ENCODE data around the gene DSP. TPM values are rescaled to one million over a fixed set of nuclear protein-coding genes. Genes with fewer than 3 reads are reported as not detected.

The DSP gene
- total and polyA plus RNA-seq, 10 of the 15 experiments (the other 5 are each of a cell fraction or from before 2014, with no cell fraction given) = under 0.01 to 0.36 (median 0.04) TPM; not detected in 4

DNA sequence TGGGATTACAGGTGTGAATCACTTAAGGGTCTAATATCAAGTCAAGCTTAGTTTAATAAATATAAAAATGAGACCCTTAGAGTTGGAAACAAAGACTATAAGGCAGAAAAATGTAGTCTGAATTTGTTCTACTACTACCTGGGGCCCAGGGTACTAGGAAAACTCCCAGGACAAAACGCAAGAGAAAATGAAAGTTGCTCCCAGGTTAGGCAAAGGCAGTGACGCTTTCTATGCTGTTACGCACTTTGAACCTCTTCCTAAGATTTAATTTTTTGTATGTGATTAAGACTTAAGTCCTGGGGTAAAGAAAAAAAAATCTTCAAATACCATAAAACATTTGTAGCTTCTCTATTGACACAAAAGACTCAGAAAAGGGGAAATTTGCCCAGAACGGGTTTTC, 17.3 kb downstream of the DSP start:
- ChIA-PET SMC1A (ENCODE audit: uncharacterized antibody, unreplicated experiment) (no interaction called here), RAD21 (ENCODE audit: unreplicated experiment) (no interaction called here), CTCF (no interaction called here), POLR2A (no interaction called here)
- Histone ChIP-seq H3K9ac (ENCODE audit: control insufficient read depth, insufficient read depth, low read length) (no peak overlapping the region), H3K4me3 (no peak overlapping the region), H3K4me2 (ENCODE audit: control insufficient read depth, insufficient read depth) (no peak overlapping the region), H3K27ac (ENCODE audit: control insufficient read depth, insufficient read depth) (no peak overlapping the region), H3K27me3 (replicated peaks in 1 of 2; ENCODE audit: control insufficient read depth in 2 of 2, insufficient read depth in 2 of 2, low read length in 1 of 2) (0 out of 4 replicates have a peak, but pooled peaks cover 1 to 4% of the 10 kb centered on the region in 2 experiments), H3K79me2 (ENCODE audit: control insufficient read depth, insufficient read depth, low read length) (no peaks in the 10 kb centered on the region), H3K4me1 (ENCODE audit: control insufficient read depth, insufficient read depth, low read length) (no peaks in the 10 kb centered on the region), H4K20me1 (ENCODE audit: control insufficient read depth, insufficient read depth) (no peaks in the 10 kb centered on the region), H3K36me3 (ENCODE audit: control insufficient read depth in 2 of 2, insufficient read depth in 2 of 2, low read length in 1 of 2) (no peaks in the 10 kb centered on the region), H2AFZ (ENCODE audit: control insufficient read depth, low read depth, low read length) (no peak overlapping the region), H3K9me3 (replicated peaks; ENCODE audit: control insufficient read depth, insufficient read depth, low read length) (no peaks in the 10 kb centered on the region)
- no peak for FAIRE-seq
- in situ Hi-C loops (cut with MboI) (no loop called here), intact Hi-C loops (cut with micrococcal nuclease; ENCODE audit: unreplicated experiment) (no loop called here)
- BruUV-seq (replicated peaks) = no TSS peak
- no peak for ATAC-seq
- DNase-seq (ENCODE audit: low read depth, low spot score) = no peak
- WGBS (ENCODE audit: insufficient coverage, insufficient replicate concordance, low lambda C conversion rate, missing lambda C conversion rate) = 45% methylated on average over 4 of the region's 4 CpGs
- TF ChIP-seq ZNF274 (IDR thresholded peaks at IDR 0.05; ENCODE audit: insufficient read depth, insufficient read length) = no peak
- no peak for TF ChIP-seq SMAD5 (IDR thresholded peaks at IDR 0.05; ENCODE audit: low read depth)
- no peak for TF ChIP-seq MYC (IDR thresholded peaks at IDR 0.05; ENCODE audit: insufficient read depth, insufficient read length, insufficient replicate concordance, low read length, severe bottlenecking)
- TF ChIP-seq NFXL1 (IDR thresholded peaks at IDR 0.05; ENCODE audit: borderline replicate concordance) = no peak
- no peak for TF ChIP-seq IRF3 (IDR thresholded peaks at IDR 0.05)
- no peak for TF ChIP-seq BHLHE40 (IDR thresholded peaks at IDR 0.05; ENCODE audit: borderline replicate concordance in 1 of 2, low read depth in 2 of 2, low read length in 1 of 2)
- no peak for TF ChIP-seq POLR2A (IDR thresholded peaks at IDR 0.05; ENCODE audit: low read depth, low read length)
- TF ChIP-seq SMARCA5 (IDR thresholded peaks at IDR 0.05) = no peak
- no peak for TF ChIP-seq ESRRA (IDR thresholded peaks at IDR 0.05; ENCODE audit: low read length)
- TF ChIP-seq EZH2 (IDR thresholded peaks at IDR 0.05; ENCODE audit: borderline replicate concordance, control insufficient read depth, low read depth, low read length) = no peak
- TF ChIP-seq FOS (IDR thresholded peaks at IDR 0.05; ENCODE audit: borderline replicate concordance, extremely low read depth, insufficient read length) = no peak
- no peak for TF ChIP-seq CBFB (IDR thresholded peaks at IDR 0.05; ENCODE audit: low read depth)
- TF ChIP-seq SMAD1 (IDR thresholded peaks at IDR 0.05; ENCODE audit: low read depth, partially characterized antibody) = no peak
- TF ChIP-seq PAX5 (IDR thresholded peaks at IDR 0.05; ENCODE audit: borderline replicate concordance, low read depth, low read length) = no peak
- no peak for TF ChIP-seq TBL1XR1 (IDR thresholded peaks at IDR 0.05; ENCODE audit: low read depth, low read length)
- no peak for TF ChIP-seq POU2F2 (IDR thresholded peaks at IDR 0.05; ENCODE audit: borderline replicate concordance, low read depth, low read length)
- no peak for TF ChIP-seq TCF3 (IDR thresholded peaks at IDR 0.05; ENCODE audit: borderline replicate concordance, insufficient read depth, low read depth, low read length)
- no peak for TF ChIP-seq POLR2AphosphoS2 (IDR thresholded peaks at IDR 0.05; ENCODE audit: low read depth, low read length)
- no peak for TF ChIP-seq SREBF1 (IDR thresholded peaks at IDR 0.05; ENCODE audit: low read length)
